ENCODE measurements around the gene MACROD2. TPM values are rescaled to one million over a fixed set of nuclear protein-coding genes. Genes with fewer than 3 reads are reported as not detected.
A peak's percentile ranks its signal among the peaks of the same experiment; 100 is the strongest.

MACROD2 gene
- polyA plus RNA-seq, 2 of the 4 experiments (the other 2 are of a cell fraction), result 0.96 to 1.3 TPM

DNA sequence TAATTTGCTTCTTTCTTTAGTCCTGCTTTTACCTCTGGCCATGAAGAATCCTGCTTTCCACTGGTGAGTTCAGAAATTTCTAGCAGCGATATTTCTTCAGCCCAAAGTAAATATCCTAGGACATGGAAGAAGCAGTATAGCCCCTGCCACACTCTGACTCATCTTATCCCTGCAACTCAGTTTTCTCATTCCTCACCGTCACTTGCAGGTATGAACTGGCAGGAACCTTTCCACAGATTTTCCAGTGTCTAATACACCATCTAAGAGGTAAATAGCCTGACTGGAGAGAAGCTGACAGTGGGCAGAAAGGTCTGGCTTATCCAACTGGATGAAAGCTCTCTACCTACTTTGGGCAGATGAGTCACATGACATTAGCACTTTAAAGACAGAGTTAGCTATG is 1158.8 kb downstream of the MACROD2 start:
- TF ChIP-seq FOSL2 (IDR thresholded peaks at IDR 0.05), result no peak
- 0 out of 2 replicates have a peak, but pooled peaks have one; percentile 3 for TF ChIP-seq FOSL2 (CRISPR knock-in tag; IDR thresholded peaks at IDR 0.05)
- TF ChIP-seq, protein P1, sequence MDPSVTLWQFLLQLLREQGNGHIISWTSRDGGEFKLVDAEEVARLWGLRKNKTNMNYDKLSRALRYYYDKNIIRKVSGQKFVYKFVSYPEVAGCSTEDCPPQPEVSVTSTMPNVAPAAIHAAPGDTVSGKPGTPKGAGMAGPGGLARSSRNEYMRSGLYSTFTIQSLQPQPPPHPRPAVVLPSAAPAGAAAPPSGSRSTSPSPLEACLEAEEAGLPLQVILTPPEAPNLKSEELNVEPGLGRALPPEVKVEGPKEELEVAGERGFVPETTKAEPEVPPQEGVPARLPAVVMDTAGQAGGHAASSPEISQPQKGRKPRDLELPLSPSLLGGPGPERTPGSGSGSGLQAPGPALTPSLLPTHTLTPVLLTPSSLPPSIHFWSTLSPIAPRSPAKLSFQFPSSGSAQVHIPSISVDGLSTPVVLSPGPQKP (IDR thresholded peaks at IDR 0.05; ENCODE audit: low read depth, low read length), result no peak
- H3K27ac ChIP-seq, result no peak overlapping the region
- no peak for FAIRE-seq
- no peak for ATAC-seq
- no peaks in the 10 kb centered on the region for H3K4me1 ChIP-seq
- ChIA-PET POLR2A (no interaction called here), CTCF (no interaction called here)
- no peak for DNase-seq (ENCODE audit: low read depth in 1 of 2, low spot score in 1 of 2)
- no peak overlapping the region for H3K4me3 ChIP-seq
- WGBS (ENCODE audit: missing lambda C conversion rate), result 64% methylated on average over 2 of the region's 2 CpGs
- no peaks in the 10 kb centered on the region for H3K9me3 ChIP-seq
- no peak overlapping the region for H3K4me2 ChIP-seq

DNA sequence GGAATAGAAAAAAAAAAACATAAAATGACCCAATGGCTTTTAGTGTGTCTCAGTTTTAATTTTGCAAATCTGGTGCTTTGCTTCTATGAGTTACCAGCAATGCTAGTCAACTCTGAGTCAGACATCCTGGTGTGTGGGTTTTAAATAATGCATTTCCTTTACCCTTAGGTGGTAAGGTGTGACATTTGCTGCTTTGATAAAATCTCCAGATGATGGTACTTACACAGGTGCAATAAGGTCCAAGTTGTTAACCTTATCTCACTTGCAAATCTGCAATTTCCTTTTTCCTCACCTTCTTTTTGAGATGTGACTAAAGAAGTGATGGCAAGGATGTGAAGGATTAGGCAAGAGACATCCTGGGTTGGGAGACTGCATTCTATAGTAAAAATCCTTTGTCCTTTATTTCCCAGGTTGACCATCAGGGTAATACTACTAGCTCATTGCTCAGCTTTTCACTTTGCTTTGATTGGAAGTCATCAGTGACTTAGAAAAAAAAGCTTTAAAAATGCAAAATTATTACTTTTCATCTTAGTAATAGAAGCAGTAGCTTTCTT is 1160.6 kb downstream of the MACROD2 start:
- Histone ChIP-seq H3K4me1 (no peaks in the 10 kb centered on the region), H3K4me2 (no peak overlapping the region), H3K27ac (no peak overlapping the region), H3K9me3 (no peaks in the 10 kb centered on the region), H3K4me3 (no peak overlapping the region)
- FAIRE-seq (peak; percentile 59), DNase-seq (ENCODE audit: low read depth in 1 of 2, low spot score in 1 of 2) (no peak), ATAC-seq (no peak)
- TF ChIP-seq, protein P2, sequence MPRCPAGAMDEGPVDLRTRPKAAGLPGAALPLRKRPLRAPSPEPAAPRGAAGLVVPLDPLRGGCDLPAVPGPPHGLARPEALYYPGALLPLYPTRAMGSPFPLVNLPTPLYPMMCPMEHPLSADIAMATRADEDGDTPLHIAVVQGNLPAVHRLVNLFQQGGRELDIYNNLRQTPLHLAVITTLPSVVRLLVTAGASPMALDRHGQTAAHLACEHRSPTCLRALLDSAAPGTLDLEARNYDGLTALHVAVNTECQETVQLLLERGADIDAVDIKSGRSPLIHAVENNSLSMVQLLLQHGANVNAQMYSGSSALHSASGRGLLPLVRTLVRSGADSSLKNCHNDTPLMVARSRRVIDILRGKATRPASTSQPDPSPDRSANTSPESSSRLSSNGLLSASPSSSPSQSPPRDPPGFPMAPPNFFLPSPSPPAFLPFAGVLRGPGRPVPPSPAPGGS (IDR thresholded peaks at IDR 0.05), result no peak
- TF ChIP-seq HOXB13 (CRISPR knock-in tag; IDR thresholded peaks at IDR 0.05; ENCODE audit: low read depth), result no peak
- no peak for TF ChIP-seq RCOR1 (IDR thresholded peaks at IDR 0.05; ENCODE audit: low read depth, low read length)
- no peak for TF ChIP-seq ESRRA (IDR thresholded peaks at IDR 0.05; ENCODE audit: borderline replicate concordance, low read length)
- no peak for TF ChIP-seq HDAC2 (IDR thresholded peaks at IDR 0.05)
- no peak for TF ChIP-seq SMC3 (IDR thresholded peaks at IDR 0.05)
- TF ChIP-seq EHMT2 (IDR thresholded peaks at IDR 0.05; ENCODE audit: low read depth), result no peak
- no peak for TF ChIP-seq ZSCAN20 (CRISPR knock-in tag; IDR thresholded peaks at IDR 0.05)
- no peak for TF ChIP-seq GATA3 (IDR thresholded peaks at IDR 0.05; ENCODE audit: borderline replicate concordance)
- TF ChIP-seq, protein P1 (IDR thresholded peaks at IDR 0.05; ENCODE audit: low read depth, low read length), result no peak
- TF ChIP-seq, protein P3, sequence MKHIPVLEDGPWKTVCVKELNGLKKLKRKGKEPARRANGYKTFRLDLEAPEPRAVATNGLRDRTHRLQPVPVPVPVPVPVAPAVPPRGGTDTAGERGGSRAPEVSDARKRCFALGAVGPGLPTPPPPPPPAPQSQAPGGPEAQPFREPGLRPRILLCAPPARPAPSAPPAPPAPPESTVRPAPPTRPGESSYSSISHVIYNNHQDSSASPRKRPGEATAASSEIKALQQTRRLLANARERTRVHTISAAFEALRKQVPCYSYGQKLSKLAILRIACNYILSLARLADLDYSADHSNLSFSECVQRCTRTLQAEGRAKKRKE (CRISPR knock-in tag; IDR thresholded peaks at IDR 0.05; ENCODE audit: low read depth), result no peak
- TF ChIP-seq CBX2 (IDR thresholded peaks at IDR 0.05; ENCODE audit: borderline replicate concordance, low read depth), result no peak
- no peak for TF ChIP-seq REST (IDR thresholded peaks at IDR 0.05)
- TF ChIP-seq, protein P4, sequence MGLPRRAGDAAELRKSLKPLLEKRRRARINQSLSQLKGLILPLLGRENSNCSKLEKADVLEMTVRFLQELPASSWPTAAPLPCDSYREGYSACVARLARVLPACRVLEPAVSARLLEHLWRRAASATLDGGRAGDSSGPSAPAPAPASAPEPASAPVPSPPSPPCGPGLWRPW (IDR thresholded peaks at IDR 0.05), result no peak
- no peak for TF ChIP-seq TFCP2L1 (CRISPR knock-in tag; IDR thresholded peaks at IDR 0.05)
- ChIA-PET POLR2A (no interaction called here), CTCF (no interaction called here)

Measured in A549 (cell line).